HUES6 (cell line): ENCODE data around the gene UIMC1.

Source experiments
- H3K27ac ChIP-seq: 2 replicates; pipeline ENCODE4 v1.7.0; 2013; ENCODE audit warnings: low read depth, mild to moderate bottlenecking, low read length, inconsistent platforms
- H3K27me3 ChIP-seq: 2 replicates; pipeline ENCODE4 v1.6.1; 2013; ENCODE audit warnings: low read length; ENCODE audit not compliant: control insufficient read depth, insufficient read depth
- H3K36me3 ChIP-seq: 2 replicates; pipeline ENCODE4 v1.6.1; 2013; ENCODE audit warnings: low read length; ENCODE audit not compliant: control insufficient read depth, insufficient read depth
- H3K4me1 ChIP-seq: 2 replicates; pipeline ENCODE4 v1.6.1; 2013; ENCODE audit warnings: low read length; ENCODE audit not compliant: control insufficient read depth, insufficient read depth
- H3K4me3 ChIP-seq: 2 replicates; pipeline ENCODE4 v1.5.1; 2013; ENCODE audit warnings: low read depth, low read length
- H3K9ac ChIP-seq: one replicate; pipeline ENCODE4 v1.6.1; 2013; ENCODE audit warnings: mild to moderate bottlenecking, low read length
- H3K9me3 ChIP-seq: 2 replicates; pipeline ENCODE4 v1.6.1; 2013; ENCODE audit warnings: low read depth, low read length; ENCODE audit not compliant: control insufficient read depth, insufficient read depth

UIMC1 gene

DNA sequence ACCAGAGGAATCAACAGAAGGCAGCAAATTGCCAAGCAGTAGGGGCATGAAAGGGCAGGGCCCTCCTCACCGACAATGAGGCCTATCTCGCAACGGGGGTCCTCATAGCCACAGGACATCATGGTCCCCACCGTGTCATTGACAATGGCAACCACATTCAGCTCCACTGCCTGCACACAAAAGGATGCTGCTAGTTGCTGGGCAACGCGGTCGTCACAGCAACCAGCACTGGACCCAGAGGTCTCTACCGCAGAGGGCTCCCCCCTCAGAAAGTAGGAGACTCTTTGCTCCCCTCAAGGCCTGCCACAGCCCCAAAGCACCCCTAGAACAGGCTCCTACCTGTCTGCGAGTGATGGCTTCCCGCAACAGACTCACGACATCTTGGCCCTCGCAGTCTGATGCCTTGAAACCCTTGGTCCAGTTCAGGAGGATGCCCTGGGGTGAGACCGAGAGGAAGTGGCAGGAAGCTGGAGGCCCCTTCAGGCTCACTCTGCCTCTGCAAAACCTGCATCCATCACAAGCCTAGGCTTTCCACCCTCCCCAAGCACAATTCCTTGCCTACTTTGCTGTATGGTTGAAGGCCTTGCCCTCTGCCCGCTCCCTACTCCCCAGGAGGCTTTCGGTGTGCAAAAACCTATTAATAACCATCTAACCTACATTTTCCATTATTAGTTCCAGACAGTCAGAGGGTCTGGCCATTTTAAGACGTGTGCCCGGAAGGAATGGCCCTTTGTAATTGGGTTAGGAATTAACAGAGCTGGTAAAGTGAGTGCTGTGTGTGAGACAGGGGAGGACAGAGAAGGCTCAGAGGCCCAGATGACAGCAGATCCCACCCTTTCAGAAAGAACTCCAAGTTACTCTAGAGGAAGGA lies 122.6 kb downstream of the UIMC1 start:
- no peaks in the 10 kb centered on the region for H3K27me3 ChIP-seq
- H3K9ac ChIP-seq: no peak overlapping the region

GRCh38 chr5:176882567-176882903 lies 124.0 kb downstream of the UIMC1 start:
- Histone ChIP-seq H3K36me3 (no peaks in the 10 kb centered on the region), H3K9me3 (no peaks in the 10 kb centered on the region), H3K9ac (no peak overlapping the region), H3K4me3 (no peak overlapping the region), H3K27ac (no peak overlapping the region), H3K27me3 (no peaks in the 10 kb centered on the region), H3K4me1 (no peaks in the 10 kb centered on the region)

More for the DNA sequence above, 122.6 kb downstream of the UIMC1 start:
- H3K36me3 ChIP-seq: no peaks in the 10 kb centered on the region
- no peak overlapping the region for H3K4me3 ChIP-seq
- H3K9me3 ChIP-seq: no peaks in the 10 kb centered on the region
- H3K4me1 ChIP-seq: no peaks in the 10 kb centered on the region
- H3K27ac ChIP-seq: no peak overlapping the region

DNA sequence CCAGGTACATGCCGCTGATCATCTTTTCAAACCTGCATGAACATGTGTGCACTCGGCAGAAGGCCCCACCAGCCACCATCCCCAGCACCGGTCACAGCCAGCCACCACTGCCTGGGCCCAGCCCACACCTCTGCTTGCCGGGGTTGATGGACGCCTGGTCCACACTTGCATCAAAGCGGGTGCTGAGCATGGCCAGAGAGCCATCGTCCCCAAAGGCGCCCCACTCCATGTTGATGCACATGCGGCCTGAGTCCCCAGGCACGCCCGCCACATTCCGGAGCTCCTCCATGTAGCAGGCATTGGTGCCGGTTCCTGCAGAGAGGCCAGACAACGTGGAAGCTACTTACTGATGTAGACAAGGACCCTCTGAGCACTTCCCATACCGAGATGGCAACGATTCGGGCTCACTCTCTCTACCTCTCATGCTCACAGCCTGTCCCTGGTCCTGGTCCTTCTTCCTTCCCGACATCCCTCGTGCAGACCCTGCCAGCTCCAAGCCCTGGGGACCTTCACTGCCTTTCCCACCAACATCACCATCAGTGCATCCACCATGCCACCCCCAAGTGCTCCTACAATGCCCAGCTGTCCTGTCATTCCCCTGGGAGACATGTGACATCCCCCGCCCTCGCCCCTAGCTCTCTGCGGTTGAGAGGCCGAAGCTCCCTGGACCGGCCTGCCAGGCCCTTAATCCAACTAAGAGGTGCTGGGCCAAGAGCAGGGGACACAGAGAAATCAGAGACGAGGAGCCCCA lies 124.6 kb downstream of the UIMC1 start:
- H3K27me3 ChIP-seq: no peaks in the 10 kb centered on the region
- no peaks in the 10 kb centered on the region for H3K36me3 ChIP-seq

GRCh38 chr5:176881021-176881749 lies 125.4 kb downstream of the UIMC1 start:
- no peak overlapping the region for H3K4me3 ChIP-seq
- H3K27ac ChIP-seq: no peak overlapping the region
- no peaks in the 10 kb centered on the region for H3K36me3 ChIP-seq
- H3K4me1 ChIP-seq: no peaks in the 10 kb centered on the region; the same call in 1 of the 2 replicates
- no peak overlapping the region for H3K9ac ChIP-seq
- peaks cover 3% of the 10 kb centered on the region; the same call in 1 of the 2 replicates for H3K27me3 ChIP-seq
- no peaks in the 10 kb centered on the region for H3K9me3 ChIP-seq

More for the DNA sequence above, 124.6 kb downstream of the UIMC1 start:
- no peaks in the 10 kb centered on the region for H3K4me1 ChIP-seq
- no peak overlapping the region for H3K4me3 ChIP-seq
- no peaks in the 10 kb centered on the region for H3K9me3 ChIP-seq
- no peak overlapping the region for H3K27ac ChIP-seq
- no peak overlapping the region for H3K9ac ChIP-seq

- Histone ChIP-seq H3K4me3 (no peak overlapping the region), H3K27ac (no peak overlapping the region), H3K27me3 (peaks cover 10% of the 10 kb centered on the region; the same call in 1 of the 2 replicates), H3K9ac (no peak overlapping the region), H3K4me1 (peaks cover 6% of the 10 kb centered on the region; the same call in 1 of the 2 replicates), H3K9me3 (no peaks in the 10 kb centered on the region), H3K36me3 (no peaks in the 10 kb centered on the region)
Observed at GRCh38 chr5:176880366-176881020, 126.1 kb downstream of the UIMC1 start.

GRCh38 chr5:176879663-176880361 lies 126.8 kb downstream of the UIMC1 start:
- H3K36me3 ChIP-seq: no peaks in the 10 kb centered on the region
- H3K4me1 ChIP-seq: peaks cover 8% of the 10 kb centered on the region; the same call in 1 of the 2 replicates
- H3K9ac ChIP-seq: no peak overlapping the region
- H3K27me3 ChIP-seq: peaks cover 16% of the 10 kb centered on the region; the same call in 1 of the 2 replicates
- no peaks in the 10 kb centered on the region for H3K9me3 ChIP-seq
- no peak overlapping the region for H3K27ac ChIP-seq
- H3K4me3 ChIP-seq: no peak overlapping the region

DNA sequence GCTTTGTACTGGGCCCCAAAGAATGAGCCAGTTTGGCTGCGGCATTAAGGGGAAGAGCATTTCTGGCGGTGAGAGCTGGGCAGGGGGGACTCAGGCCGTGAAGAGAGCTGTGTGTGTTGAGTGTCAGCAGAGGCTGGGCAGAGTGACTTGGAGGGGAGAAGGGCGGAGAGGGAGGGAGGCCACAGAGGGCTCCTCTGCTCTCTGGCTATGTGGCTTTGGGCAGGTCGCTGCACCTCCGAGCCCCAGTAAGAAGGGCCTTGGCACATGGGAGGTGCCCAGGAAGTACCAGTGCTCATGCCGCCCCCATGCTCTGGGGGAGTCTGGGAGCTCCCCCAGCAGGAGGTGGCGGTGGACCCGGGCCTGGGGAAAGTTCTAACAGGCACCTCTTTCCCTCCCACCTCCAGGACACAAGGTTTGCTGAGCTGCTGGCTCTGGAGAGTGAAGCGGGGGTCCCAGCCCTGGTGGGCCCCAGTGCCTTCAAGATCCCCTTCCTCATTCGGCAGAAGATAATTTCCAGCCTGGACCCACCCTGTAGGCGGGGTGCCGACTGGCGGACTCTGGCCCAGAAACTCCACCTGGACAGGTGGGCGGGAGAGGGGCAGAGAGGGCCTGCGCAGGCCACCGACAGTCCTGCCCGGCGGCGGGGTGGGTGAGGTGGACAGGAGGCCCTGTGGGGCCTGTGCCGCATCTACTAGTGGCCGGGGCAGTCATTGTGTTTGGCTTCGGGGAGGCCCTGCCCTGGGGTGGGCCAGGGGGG lies 127.5 kb downstream of the UIMC1 start:
- Histone ChIP-seq H3K4me1 (peaks cover 8% of the 10 kb centered on the region; the same call in 1 of the 2 replicates), H3K4me3 (no peak overlapping the region), H3K27me3 (peaks cover 16% of the 10 kb centered on the region; the same call in 1 of the 2 replicates), H3K9me3 (no peaks in the 10 kb centered on the region), H3K27ac (no peak overlapping the region), H3K9ac (no peak overlapping the region), H3K36me3 (no peaks in the 10 kb centered on the region)

- Histone ChIP-seq H3K36me3 (no peaks in the 10 kb centered on the region), H3K27me3 (peaks cover 16% of the 10 kb centered on the region; the same call in 1 of the 2 replicates), H3K4me1 (peaks cover 8% of the 10 kb centered on the region; the same call in 1 of the 2 replicates), H3K27ac (no peak overlapping the region), H3K9me3 (no peaks in the 10 kb centered on the region), H3K4me3 (no peak overlapping the region), H3K9ac (no peak overlapping the region)
Observed at GRCh38 chr5:176878463-176878862, 128.1 kb downstream of the UIMC1 start.

- no peak overlapping the region for H3K9ac ChIP-seq
- peaks cover 16% of the 10 kb centered on the region; the same call in 1 of the 2 replicates for H3K27me3 ChIP-seq
- H3K4me1 ChIP-seq: peaks cover 8% of the 10 kb centered on the region; the same call in 1 of the 2 replicates
- no peaks in the 10 kb centered on the region for H3K36me3 ChIP-seq
- H3K27ac ChIP-seq: no peak overlapping the region
- H3K9me3 ChIP-seq: no peaks in the 10 kb centered on the region
- H3K4me3 ChIP-seq: no peak overlapping the region
Observed at GRCh38 chr5:176877793-176878331, 128.7 kb downstream of the UIMC1 start.
